Large intestine (tissue), 3 donors: ENCODE measurements around the gene PLEKHG7. TPM values are rescaled to one million over a fixed set of nuclear protein-coding genes. Genes with fewer than 3 reads are reported as not detected.

Experiments
- DNase-seq, 2 donors: peaks; one replicate each; pipeline versions ENCODE4 v3.0.0 to v3.0.0-alpha.2; 2013
- H3K27ac ChIP-seq: one replicate; pipeline ENCODE4 v1.5.1; 2013; ENCODE audit warnings: low read length
- H3K27me3 ChIP-seq: 2 replicates; pipeline ENCODE4 v1.6.1; 2013; ENCODE audit warnings: low read length; ENCODE audit not compliant: control insufficient read depth, insufficient read depth
- H3K36me3 ChIP-seq: 2 replicates; pipeline ENCODE4 v1.6.1; 2013; ENCODE audit warnings: low read length; ENCODE audit not compliant: control insufficient read depth, insufficient read depth
- H3K4me1 ChIP-seq: one replicate; pipeline ENCODE4 v1.6.1; 2013; ENCODE audit warnings: low read length; ENCODE audit not compliant: control insufficient read depth, insufficient read depth
- H3K4me3 ChIP-seq: one replicate; pipeline ENCODE4 v1.5.1; 2013; ENCODE audit warnings: low read length
- H3K9me3 ChIP-seq: one replicate; pipeline ENCODE4 v1.6.1; 2013; ENCODE audit warnings: mild to moderate bottlenecking, low read depth, low read length, moderate library complexity; ENCODE audit not compliant: control insufficient read depth
- WGBS: methylation state at CpG from one replicate; pipeline ENCODE4 v1.1.5; 2013; ENCODE audit warnings: low lambda C conversion rate; ENCODE audit not compliant: insufficient coverage; 5-methylcytosine and 5-hydroxymethylcytosine counted together
- polyA plus RNA-seq: library from polyadenylated mRNA; unstranded; fragments of 120-200 nt; gene quantifications from one replicate; pipeline ENCODE4 v1.2.1, GENCODE V29; 2013

PLEKHG7 gene
- polyA plus RNA-seq, 1 donor = 0.54 TPM

DNA sequence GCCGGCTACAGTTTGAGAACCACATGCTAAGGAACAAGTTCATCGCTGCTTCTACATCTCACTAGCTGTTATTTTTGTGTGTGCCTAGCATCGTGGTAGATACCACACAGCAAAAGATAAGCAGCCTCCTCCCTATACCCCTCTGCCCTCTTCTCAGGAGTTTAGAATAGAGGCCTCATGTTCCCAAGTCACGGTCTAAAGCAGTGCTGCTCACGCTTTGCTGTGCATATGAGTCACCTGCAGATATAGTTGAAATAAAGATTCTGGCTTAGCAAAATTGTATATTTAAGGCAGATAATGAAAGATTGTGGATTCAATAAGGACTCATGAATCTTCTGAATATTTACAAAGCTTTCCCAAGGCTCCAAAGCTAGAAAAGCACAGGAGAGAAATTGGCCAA lies 28.0 kb downstream of the PLEKHG7 start:
- H3K27ac ChIP-seq = no peak overlapping the region
- H3K4me1 ChIP-seq = no peaks in the 10 kb centered on the region
- H3K27me3 ChIP-seq = no peaks in the 10 kb centered on the region
- H3K4me3 ChIP-seq = no peak overlapping the region
- no peaks in the 10 kb centered on the region for H3K36me3 ChIP-seq
- no CpG with 5 or more reads among the region's 5 CpGs for WGBS
- no peak for DNase-seq
- no peaks in the 10 kb centered on the region for H3K9me3 ChIP-seq

DNA sequence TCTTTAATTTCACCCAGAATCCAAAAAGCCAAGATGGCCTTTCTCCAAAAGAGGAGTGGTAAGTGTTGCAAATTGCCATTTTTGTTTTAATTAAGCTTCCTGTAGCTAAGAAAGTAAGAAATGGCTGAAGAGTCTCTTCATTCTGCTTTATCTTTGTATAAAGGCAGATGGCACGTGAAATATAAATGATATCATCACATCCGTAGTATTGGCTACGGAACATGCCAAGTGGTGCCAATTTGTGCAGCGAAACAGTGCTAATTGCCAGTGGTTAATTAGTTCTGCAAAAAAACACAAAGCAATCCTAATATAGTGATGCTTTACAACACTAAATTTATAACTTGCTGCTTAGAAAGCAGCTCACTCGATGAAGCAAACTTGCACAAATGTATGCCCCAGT lies 29.4 kb downstream of the PLEKHG7 start:
- Histone ChIP-seq H3K4me1 (no peaks in the 10 kb centered on the region), H3K9me3 (no peaks in the 10 kb centered on the region), H3K27me3 (no peaks in the 10 kb centered on the region), H3K27ac (no peak overlapping the region), H3K36me3 (no peaks in the 10 kb centered on the region), H3K4me3 (no peak overlapping the region)
- DNase-seq = no peak
- 77% methylated on average over 5 of the region's 5 CpGs for WGBS

DNA sequence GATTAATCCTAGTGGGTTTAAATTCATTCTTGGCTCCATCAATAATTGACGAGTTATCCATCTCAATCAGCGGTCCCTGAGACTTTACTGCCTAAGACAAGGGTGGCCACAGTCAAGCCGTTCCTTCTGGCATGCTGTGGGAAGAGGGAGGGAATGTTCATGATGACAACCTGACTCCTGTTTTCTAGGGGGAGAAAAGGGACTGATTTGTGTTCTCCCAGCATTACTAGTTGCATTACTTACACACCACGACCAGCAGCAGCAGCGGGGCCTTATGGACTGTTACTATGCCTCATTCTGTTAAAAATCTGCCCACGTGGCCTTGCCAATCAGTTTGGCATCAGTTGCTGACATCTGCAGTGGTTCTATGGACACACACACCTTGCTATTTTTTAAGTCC lies 29.9 kb downstream of the PLEKHG7 start:
- DNase-seq = no peak
- H3K4me1 ChIP-seq = no peaks in the 10 kb centered on the region
- WGBS = no CpG with 5 or more reads among the region's 6 CpGs

DNA sequence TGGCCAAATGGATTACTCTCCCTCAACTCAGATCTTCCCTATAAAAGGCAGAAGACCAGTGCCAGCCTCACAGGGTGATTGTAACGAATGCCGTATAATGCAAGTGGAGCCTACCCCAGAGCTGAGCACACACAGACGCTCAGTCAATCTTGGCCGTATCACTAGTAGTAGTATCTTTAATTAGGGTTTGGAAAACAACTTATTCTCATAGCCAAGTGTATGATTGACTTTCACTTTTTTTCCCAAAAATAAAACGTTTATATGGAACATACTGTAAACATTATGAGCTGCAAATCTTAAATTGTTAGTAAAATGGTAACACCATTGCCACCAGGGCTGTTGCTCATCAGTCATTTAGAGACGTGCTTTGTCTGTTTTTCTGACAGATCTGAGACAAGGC lies 30.4 kb downstream of the PLEKHG7 start:
- WGBS = 50% methylated on average over 1 of the region's 6 CpGs
- H3K27me3 ChIP-seq = no peaks in the 10 kb centered on the region
- no peak for DNase-seq
- no peak overlapping the region for H3K27ac ChIP-seq
- H3K4me3 ChIP-seq = no peak overlapping the region
- no peaks in the 10 kb centered on the region for H3K9me3 ChIP-seq
- no peaks in the 10 kb centered on the region for H3K36me3 ChIP-seq
- H3K4me1 ChIP-seq = no peaks in the 10 kb centered on the region

More for the DNA sequence above, 29.9 kb downstream of the PLEKHG7 start:
- no peaks in the 10 kb centered on the region for H3K27me3 ChIP-seq
- no peak overlapping the region for H3K4me3 ChIP-seq
- H3K36me3 ChIP-seq = no peaks in the 10 kb centered on the region
- H3K9me3 ChIP-seq = no peaks in the 10 kb centered on the region
- no peak overlapping the region for H3K27ac ChIP-seq

DNA sequence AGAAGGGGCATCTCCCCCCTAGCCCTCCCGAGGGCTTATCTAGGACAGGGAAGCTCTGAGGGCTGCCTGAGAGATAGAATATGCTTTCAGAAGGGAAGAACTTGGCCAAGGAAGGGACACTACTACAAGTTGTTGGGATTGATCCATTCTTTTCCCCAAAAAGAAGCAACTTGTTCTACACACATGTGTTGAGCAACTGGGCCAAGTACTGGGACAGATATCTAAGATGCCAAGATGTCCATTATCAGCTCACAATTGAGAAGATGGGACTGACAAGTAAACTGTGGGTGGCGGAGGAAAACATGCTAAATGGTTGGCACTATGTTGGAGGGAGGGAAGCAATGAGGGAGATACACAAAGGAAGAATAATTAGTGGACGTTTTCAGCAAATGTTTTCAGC lies 30.9 kb downstream of the PLEKHG7 start:
- no peaks in the 10 kb centered on the region for H3K36me3 ChIP-seq
- no peak for DNase-seq
- H3K27ac ChIP-seq = no peak overlapping the region
- no peaks in the 10 kb centered on the region for H3K4me1 ChIP-seq
- H3K4me3 ChIP-seq = no peak overlapping the region
- no peaks in the 10 kb centered on the region for H3K27me3 ChIP-seq
- no peaks in the 10 kb centered on the region for H3K9me3 ChIP-seq
- WGBS = 40% methylated on average over 1 of the region's 3 CpGs

DNA sequence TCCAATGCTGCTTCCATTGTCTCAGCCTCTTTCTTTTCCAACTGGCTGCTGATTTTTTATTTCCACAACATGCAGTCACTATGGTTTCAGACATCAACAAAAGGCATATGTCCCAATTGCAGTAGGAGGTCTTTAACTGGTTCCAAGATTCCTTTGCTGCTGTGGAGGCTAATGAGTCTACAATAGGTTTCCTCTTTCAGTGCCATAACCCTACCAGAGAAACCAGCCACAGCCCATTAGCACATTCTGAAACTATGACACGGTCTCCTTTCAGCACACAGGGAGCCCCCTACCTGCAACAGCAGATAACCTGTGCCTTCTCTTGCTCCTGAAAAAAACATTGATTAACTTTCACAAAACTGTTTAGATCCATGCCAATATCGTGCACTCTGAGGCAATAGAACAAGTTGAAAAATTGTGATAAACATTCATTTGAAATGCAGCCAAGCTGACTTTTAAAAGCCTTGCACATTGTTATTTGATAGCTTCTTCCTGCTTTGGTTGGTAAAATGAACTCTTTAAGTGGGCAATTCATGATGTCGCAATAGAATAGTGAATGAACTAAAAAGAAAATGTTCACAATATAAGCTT lies 32.4 kb downstream of the PLEKHG7 start:
- H3K9me3 ChIP-seq = no peaks in the 10 kb centered on the region
- H3K36me3 ChIP-seq = no peaks in the 10 kb centered on the region
- peak; percentile 12 to 42 for DNase-seq
- H3K27me3 ChIP-seq = no peaks in the 10 kb centered on the region
- no CpG with 5 or more reads among the region's 3 CpGs for WGBS
- H3K4me1 ChIP-seq = no peaks in the 10 kb centered on the region
- no peak overlapping the region for H3K4me3 ChIP-seq
- no peak overlapping the region for H3K27ac ChIP-seq

DNA sequence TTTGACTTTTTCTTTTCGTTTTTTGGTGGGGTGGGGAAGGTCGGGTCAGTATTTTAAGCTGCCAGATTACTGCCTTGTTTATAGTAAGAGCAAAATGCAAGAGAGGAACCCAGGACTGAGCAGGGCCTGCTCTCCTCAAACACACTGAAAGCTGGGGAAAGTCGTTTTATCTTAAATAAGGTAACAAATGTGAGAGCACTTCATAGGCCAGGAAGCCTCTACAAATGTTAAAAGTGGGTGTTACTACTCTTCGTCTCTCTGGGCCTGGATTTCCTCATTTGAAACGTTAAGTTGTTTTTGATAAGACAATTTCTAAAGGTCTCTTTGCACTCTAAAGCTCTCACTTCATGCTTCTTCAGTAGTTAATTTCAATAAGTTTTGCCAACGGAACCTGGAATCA lies 33.8 kb downstream of the PLEKHG7 start:
- Histone ChIP-seq H3K9me3 (no peaks in the 10 kb centered on the region), H3K4me3 (no peak overlapping the region), H3K36me3 (no peaks in the 10 kb centered on the region), H3K4me1 (no peaks in the 10 kb centered on the region), H3K27ac (no peak overlapping the region), H3K27me3 (no peaks in the 10 kb centered on the region)
- no CpG with 5 or more reads among the region's 6 CpGs for WGBS
- DNase-seq = no peak

DNA sequence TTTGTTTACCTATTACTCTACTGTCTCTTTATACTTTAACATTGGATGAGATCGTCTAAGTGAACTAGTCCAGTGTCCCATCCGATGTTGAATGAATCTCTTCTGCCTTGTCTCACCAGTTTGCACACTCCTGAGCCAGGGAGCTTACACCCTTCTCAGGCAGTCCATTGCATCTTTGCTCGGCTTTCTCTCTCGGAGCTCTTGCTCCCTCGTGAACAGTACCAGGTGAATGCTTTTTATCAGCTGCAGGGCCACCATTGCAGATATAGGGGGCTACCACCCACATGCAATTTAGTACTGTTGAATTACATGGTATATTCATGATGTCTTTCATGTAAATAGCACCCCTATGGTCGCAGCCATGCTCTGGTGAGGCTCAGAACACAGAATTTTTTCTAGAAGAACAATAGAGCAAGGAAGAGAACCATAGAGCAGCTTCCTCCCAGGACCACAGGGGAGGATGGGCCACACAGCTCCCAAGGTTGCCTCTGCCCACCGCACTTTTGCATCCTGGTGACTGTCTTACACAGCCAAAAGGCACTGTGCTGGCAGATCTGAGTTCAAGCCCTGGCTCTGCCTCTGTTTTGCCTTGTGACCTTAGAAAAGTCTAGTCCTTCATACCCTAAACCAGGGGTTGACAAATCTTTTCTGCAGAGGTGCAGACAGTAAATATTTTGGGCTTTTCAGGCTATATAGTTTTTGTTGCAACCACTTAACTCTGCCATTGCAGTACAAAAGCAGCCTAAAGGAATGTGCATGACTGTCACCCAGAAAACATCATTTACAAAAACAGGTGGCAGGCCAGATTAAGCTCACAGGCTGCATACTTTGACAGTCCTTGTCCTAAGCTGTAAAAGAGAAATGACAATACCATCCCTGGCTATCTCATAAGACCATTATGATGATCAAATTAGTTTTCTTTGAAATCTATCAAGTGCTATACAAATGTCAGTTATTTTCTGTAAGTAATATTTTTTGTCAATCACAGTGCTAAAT lies 35.4 kb downstream of the PLEKHG7 start:
- Histone ChIP-seq H3K36me3 (no peaks in the 10 kb centered on the region), H3K4me1 (no peaks in the 10 kb centered on the region), H3K9me3 (no peaks in the 10 kb centered on the region), H3K27ac (no peak overlapping the region), H3K27me3 (no peaks in the 10 kb centered on the region), H3K4me3 (no peak overlapping the region)
- 100% methylated on average over 1 of the region's 7 CpGs for WGBS
- no peak for DNase-seq

DNA sequence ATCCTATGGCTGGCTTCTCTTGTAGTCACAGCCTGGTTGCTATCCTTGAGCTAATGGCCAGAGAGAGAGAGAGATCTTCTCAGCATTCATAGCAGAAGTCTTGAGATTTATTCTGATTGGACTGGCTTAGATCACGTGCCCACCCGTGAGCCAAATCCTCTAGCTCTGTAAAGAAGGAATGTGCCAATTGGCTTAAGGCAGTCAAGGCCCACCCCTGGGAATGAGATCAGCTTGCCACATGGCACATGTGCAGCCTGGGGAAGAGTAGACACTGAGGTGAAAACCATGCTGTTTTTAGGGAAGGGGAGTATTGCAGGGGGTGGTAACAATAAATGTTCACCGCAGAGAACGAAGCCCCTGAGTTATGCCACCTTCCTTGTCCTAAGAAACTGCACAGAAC lies 36.3 kb downstream of the PLEKHG7 start:
- no peaks in the 10 kb centered on the region for H3K4me1 ChIP-seq
- no peaks in the 10 kb centered on the region for H3K36me3 ChIP-seq
- no peak for DNase-seq
- H3K9me3 ChIP-seq = no peaks in the 10 kb centered on the region
- no CpG with 5 or more reads among the region's 4 CpGs for WGBS
- no peaks in the 10 kb centered on the region for H3K27me3 ChIP-seq
- H3K4me3 ChIP-seq = no peak overlapping the region
- no peak overlapping the region for H3K27ac ChIP-seq

DNA sequence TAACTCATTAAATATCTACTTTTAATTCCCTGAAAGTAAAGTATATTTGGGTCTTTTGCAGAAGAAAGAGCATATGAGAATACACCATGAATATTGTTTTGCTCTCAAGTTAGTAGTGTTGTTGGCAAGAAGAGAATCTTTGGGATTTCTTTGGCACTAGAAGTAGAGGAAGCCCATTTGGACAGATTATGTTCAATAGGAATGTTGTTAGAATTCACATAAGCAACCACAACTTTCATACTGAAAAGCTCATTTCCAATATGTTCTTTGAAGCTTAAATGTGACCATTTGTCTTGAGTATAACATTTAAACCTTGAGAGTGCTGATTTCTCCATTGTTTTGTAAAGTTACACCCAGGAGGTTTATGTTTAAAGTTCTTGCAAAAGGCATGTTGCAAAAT lies 37.6 kb downstream of the PLEKHG7 start:
- Histone ChIP-seq H3K4me3 (no peak overlapping the region), H3K4me1 (no peaks in the 10 kb centered on the region), H3K27ac (no peak overlapping the region), H3K27me3 (no peaks in the 10 kb centered on the region), H3K36me3 (no peaks in the 10 kb centered on the region), H3K9me3 (no peaks in the 10 kb centered on the region)
- no peak for DNase-seq
